ENCODE measurements around the gene ARSJ. TPM values are rescaled to one million over a fixed set of nuclear protein-coding genes. Genes with fewer than 3 reads are reported as not detected.
A peak's percentile ranks its signal among the peaks of the same experiment; 100 is the strongest.
"Not testable (repeated sequence)": the region's sequence is repeated elsewhere in the genome, so short reads cannot be mapped to it uniquely, and the experiment has no call there.

Gene ARSJ
- total RNA-seq, 1 donor from 2014 or later = 31.7 TPM

GRCh38 chr4:113958766-113959538 is 20.5 kb downstream of the ARSJ start:
- DNase-seq (ENCODE audit: low read depth) = peak; percentile 100

GRCh38 chr4:113957956-113958355 is 21.5 kb downstream of the ARSJ start:
- DNase-seq (ENCODE audit: low read depth) = no peak

GRCh38 chr4:113955948-113956347 is 23.5 kb downstream of the ARSJ start:
- DNase-seq (ENCODE audit: low read depth) = no peak

- DNase-seq (ENCODE audit: low read depth) = no peak
These were observed 24.0 kb downstream of the ARSJ start for GRCh38 chr4:113955411-113955810.

GRCh38 chr4:113953888-113954287 is 25.6 kb downstream of the ARSJ start:
- DNase-seq (ENCODE audit: low read depth) = no peak

GRCh38 chr4:113952452-113953029 is 26.9 kb downstream of the ARSJ start:
- peak; percentile 65 for DNase-seq (ENCODE audit: low read depth)

- peak; percentile 46 for DNase-seq (ENCODE audit: low read depth)
These were observed 28.2 kb downstream of the ARSJ start for GRCh38 chr4:113951263-113951662.

GRCh38 chr4:113950207-113950606 is 29.2 kb downstream of the ARSJ start:
- DNase-seq (ENCODE audit: low read depth) = no peak

GRCh38 chr4:113947484-113947883 is 32.0 kb downstream of the ARSJ start:
- DNase-seq (ENCODE audit: low read depth) = no peak

GRCh38 chr4:113945906-113946305 is 33.5 kb downstream of the ARSJ start:
- peak; percentile 43 for DNase-seq (ENCODE audit: low read depth)

- no peak for DNase-seq (ENCODE audit: low read depth)
These were observed 35.6 kb downstream of the ARSJ start for GRCh38 chr4:113943863-113944262.

- DNase-seq (ENCODE audit: low read depth) = no peak
These were observed 36.4 kb downstream of the ARSJ start for GRCh38 chr4:113943085-113943484.

GRCh38 chr4:113941836-113942235 is 37.6 kb downstream of the ARSJ start:
- no peak for DNase-seq (ENCODE audit: low read depth)

- DNase-seq (ENCODE audit: low read depth) = not testable (repeated sequence)
These were observed 39.3 kb downstream of the ARSJ start for GRCh38 chr4:113940103-113940502.

GRCh38 chr4:113935190-113935589 is 44.3 kb downstream of the ARSJ start:
- DNase-seq (ENCODE audit: low read depth) = no peak

GRCh38 chr4:113924706-113925105 is 54.7 kb downstream of the ARSJ start:
- DNase-seq (ENCODE audit: low read depth) = peak; percentile 50

- DNase-seq (ENCODE audit: low read depth) = peak; percentile 91
These were observed 58.2 kb downstream of the ARSJ start for GRCh38 chr4:113921089-113921794.

GRCh38 chr4:113919611-113920010 is 59.8 kb downstream of the ARSJ start:
- DNase-seq (ENCODE audit: low read depth) = peak; percentile 42

- DNase-seq (ENCODE audit: low read depth) = no peak
These were observed 60.3 kb downstream of the ARSJ start for GRCh38 chr4:113919145-113919544.

GRCh38 chr4:113908829-113909228 is 70.6 kb downstream of the ARSJ start:
- DNase-seq (ENCODE audit: low read depth) = no peak

- no peak for DNase-seq (ENCODE audit: low read depth)
These were observed 71.9 kb downstream of the ARSJ start for GRCh38 chr4:113907559-113907958.

GRCh38 chr4:113905301-113905700 is 74.1 kb downstream of the ARSJ start:
- no peak for DNase-seq (ENCODE audit: low read depth)

- no peak for DNase-seq (ENCODE audit: low read depth)
These were observed 74.6 kb downstream of the ARSJ start for GRCh38 chr4:113904877-113905276.

Data from renal cortical epithelial cell (primary cell).